Ammon's horn (tissue), 1 donor: ENCODE results near the gene CENPP.
"Not testable (repeated sequence)": the region's sequence is repeated elsewhere in the genome, so short reads cannot be mapped to it uniquely, and the experiment has no call there.

Experiments
- DNase-seq: peaks from one replicate; pipeline ENCODE4 v3.0.0-alpha.2; 2016; ENCODE audit warnings: low spot score

The CENPP gene

DNA sequence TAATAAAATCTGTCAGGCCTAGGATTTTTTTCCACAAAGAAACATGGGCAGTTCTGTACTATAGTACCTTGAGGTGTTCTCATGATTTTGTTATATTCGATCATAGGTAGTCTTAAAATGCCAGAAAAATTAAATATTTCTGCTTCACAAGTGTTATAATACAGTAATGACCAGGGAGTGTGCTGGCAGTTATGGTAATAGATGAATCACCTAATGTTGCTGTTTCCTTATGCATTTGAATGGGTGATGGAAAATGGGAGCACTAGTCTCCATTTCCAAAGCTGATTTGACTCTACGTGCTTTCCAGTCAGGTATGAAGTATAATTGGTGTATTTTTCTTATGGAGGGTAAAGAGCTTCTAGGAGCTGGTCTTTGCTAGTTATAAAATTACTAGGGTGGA lies 54.9 kb downstream of the CENPP start:
- DNase-seq, result no peak

DNA sequence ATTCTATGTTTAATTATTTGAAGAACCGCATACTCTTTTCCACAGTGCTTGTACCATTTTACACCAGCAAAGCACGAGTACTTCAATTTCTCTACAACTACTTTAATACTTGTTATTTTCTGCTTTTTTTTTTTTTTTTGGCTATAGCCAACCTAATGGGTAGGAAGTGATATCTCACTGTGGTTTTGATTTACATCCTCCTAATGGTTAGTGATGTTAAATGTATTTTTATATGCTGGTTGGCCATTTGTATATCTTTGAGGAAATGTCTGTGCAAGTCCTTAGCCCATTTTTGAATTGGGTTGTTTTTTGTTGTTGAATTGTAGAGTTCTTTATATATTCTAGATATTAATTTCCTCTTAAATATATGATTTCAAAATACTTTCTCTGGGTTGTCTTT lies 56.0 kb downstream of the CENPP start:
- DNase-seq, result no peak

- DNase-seq, result no peak
Observed at GRCh38 chr9:92384375-92384774, 58.6 kb downstream of the CENPP start.

GRCh38 chr9:92385001-92385400 lies 59.2 kb downstream of the CENPP start:
- DNase-seq, result no peak

DNA sequence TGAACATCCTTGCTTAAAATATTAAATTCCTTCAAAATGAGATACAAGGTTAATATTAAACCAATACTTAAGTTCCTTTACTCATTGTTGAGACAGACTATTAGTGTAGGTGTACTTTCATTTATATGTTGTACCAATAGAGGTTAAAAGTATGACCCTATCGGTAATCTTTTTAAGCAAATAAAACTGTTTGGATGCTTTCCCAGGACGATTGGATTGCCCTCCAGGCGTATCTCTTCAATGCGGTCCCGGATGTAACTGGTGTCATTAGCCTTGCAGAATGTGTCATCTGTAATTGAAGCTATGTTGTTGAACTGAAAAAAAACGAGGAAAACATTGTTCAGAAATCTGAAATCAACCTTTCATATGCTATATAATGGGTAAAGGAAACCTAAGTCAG lies 59.7 kb downstream of the CENPP start:
- DNase-seq, result no peak

DNA sequence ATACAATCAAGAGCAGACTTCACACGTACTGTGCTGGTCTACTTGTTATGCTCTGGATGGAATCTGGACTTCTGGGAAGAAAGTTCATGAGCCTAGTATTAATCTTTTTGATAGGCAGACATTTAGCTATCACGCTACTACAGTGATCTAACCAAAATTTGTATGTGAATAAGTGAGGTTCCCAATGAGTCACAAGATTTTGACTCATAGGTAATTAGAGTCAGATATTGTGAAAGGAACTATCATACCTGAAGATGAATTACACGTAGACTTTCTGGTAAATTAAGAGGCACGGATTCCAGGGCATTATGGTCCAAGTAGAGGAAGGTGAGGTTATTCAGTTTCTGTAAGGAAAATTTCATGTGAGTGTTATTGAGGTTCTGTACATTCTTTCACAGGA lies 60.2 kb downstream of the CENPP start:
- DNase-seq, result no peak

GRCh38 chr9:92392690-92393089 lies 66.9 kb downstream of the CENPP start:
- DNase-seq, result no peak

DNA sequence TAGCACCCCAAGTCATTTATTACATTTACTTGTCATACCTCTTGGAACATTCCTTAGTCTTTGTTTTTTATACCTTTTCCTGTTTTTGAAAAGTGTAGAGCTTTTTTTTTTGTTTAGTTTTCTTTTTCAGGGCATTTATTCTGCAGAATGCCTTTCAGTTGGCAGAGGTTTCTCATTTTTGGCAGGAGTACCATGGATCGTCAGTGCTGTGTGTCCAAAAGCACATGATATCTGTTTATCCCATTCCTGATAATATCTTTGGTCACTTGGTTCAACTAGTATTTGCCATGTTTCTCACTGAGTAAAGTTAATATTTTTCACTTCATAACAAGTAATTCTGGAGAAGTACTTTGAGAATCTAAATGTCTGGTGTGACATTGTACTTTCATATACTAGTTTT lies 67.9 kb downstream of the CENPP start:
- no peak for DNase-seq

- DNase-seq, result no peak
Observed at GRCh38 chr9:92395617-92396016, 69.9 kb downstream of the CENPP start.

GRCh38 chr9:92397853-92398252 lies 72.1 kb downstream of the CENPP start:
- no peak for DNase-seq

DNA sequence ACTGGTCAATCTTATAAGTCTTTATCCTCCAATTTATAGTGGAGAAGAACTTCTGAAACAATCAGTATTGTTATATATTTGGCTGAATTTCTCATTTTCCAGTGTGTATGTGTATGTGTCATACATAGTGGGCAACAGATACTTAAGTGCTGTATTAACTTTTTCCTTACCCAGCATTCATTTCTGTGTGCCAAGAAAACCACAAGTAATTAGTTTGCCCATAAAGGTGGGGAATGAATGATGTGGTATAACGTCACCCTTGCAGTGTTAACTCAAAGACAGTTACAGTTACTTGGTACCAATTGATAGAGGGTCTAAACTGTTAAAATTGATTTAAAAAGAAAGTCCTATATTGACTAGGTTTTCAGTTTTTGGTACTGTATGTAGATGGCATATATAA lies 76.6 kb downstream of the CENPP start:
- no peak for DNase-seq

DNA sequence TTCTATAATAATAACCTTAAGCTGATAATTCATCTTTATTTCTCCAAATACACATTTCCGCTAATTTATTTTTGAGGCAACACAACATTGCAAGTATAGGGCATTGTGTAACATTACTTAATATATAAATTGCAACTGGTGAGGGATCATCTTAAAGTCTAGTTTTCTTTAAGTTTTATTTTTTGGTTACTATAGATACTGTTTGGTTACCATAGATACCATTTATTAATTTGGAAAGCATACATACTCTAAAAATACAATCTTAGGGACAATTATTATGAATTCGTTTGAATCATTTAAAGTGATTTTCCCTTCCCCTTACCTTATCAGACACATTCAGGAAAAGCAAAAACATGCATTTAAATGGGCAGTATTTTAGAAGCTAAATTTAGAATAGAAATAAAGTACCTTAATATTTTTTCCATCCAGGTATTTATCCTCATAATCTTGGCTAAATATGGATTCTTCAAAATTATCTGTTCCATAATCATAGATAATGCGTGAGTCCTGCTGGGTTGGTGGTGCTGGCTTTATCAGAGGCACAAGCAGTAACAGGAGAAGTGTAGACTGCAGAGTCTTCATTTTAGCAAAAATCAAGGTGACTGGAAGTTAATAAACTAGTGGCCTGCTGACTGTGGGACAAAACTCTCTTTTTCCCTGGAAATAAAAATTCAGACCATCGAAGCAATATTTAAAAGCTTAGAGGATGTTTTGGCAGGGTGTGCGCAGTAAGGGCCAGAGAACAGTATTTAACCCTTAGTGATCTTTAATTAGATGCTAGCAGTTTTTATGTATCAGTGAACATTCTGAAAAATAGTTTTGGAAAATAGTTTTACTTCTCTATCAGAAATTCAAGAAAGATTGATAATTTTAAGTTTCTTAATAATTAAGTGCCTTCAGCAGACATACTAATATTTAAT lies 77.3 kb downstream of the CENPP start:
- DNase-seq, result no peak

- no peak for DNase-seq
Observed at GRCh38 chr9:92404042-92404836, 78.5 kb downstream of the CENPP start, which contains the start of gene OGN. OGN (minus strand) TSS chr9:92404578; CDS start chr9:92403407, 1,171 bp downstream.

DNA sequence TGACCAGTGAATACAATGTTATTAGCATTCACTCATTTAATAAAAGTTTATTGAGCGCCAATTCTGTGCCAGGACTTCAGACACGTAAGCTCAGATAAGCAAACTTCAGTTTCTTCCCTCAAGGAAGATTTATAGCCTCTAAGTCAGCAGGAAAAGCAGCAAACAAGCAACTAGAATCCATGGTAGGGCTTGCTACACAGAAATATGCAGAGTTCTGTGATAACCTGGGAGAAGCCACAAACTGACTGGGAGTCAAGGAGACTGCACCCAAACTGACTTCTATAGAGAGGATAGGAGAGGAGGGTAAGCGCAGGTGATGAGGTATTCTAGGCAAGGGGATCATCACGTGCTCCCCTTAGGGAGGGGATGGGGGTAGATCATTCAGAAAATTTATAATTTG lies 80.1 kb downstream of the CENPP start:
- no peak for DNase-seq

GRCh38 chr9:92406477-92406876 lies 80.7 kb downstream of the CENPP start:
- peak; percentile 84 for DNase-seq

GRCh38 chr9:92407818-92408217 lies 82.1 kb downstream of the CENPP start:
- no peak for DNase-seq

DNA sequence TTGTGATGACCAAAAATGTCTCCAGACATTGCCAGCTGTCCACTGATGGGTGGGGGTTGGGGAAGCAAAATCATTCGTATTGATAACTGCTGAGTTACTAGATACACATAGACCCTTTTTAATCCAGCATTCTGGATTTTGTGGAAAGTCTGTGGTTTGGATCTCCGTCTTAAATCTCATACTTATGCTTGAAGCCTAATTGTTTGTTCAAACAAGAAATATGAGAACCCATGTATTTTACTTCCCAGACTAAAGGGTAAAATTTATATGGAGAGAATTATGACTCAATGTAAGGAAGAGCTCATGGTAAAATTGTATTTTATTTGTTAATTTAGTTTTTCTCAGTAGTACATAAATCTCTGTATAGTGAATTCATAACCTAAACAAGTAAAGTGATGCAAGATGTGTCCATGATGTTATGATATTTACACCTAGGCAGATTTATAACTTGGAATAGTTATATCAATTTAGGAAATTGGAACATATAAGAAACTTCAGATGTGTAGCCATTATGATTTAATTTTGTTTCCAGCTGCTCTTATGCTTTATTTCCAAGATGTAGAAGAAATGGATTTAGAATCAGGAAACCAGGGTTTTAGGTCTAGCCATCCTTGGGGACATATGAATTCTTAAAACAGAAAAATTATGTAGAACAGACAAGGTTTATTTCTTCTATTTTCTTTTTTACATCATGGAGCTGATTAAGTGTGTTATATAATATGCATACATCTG lies 83.2 kb downstream of the CENPP start:
- no peak for DNase-seq

- DNase-seq, result not testable (repeated sequence)
Observed at GRCh38 chr9:92411157-92411556, 85.4 kb downstream of the CENPP start.

- no peak for DNase-seq
Observed at GRCh38 chr9:92414566-92414965, 88.8 kb downstream of the CENPP start.

GRCh38 chr9:92422611-92423338 lies 97.0 kb downstream of the CENPP start:
- no peak for DNase-seq

DNA sequence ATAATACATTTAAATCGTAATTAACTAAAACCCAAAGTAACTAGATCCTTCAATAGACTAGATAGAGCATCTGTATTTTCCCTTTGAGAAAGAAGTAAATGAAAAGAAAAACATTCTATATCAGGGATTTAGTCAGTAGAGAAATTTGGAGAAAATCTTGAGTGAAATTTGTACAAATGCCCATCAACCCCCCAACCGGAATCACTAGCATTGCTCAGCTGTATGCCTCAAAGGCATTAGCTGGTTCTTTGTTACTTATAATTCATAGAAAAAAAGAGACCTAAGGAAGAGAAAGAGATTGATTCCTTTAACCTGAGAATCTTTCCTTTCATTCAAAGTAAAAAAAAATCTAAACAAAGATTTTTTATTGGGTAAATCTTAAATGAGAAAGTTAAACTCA lies 97.9 kb downstream of the CENPP start:
- DNase-seq, result no peak

DNA sequence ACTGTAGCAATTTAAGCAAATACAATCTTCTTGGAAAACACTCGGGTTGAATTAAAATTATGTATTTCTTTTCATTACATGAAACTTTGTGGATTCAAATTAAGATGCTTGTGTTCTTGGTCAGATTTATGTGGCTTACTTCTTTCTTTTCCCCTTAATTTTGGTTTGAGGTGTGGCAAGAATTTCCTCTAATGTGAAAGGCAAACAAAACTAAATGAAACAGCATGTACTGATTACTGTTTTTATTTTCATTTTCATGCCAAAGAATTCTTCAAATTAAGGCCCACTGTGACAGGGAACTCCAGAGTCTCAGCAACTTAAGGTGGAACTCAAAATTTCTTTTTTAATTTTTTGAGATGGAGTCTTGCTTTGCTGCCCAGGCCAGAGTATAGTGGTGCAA lies 98.6 kb downstream of the CENPP start, which contains the start of gene OMD:
TSS of gene OMD (minus strand) at position 132 of the 400 bp plus-strand sequence. CDS start 6,913 bp downstream, outside the sequence.
- no peak for DNase-seq
